WTC11 (cell line): ENCODE results near the gene EML6. TPM values are rescaled to one million over a fixed set of nuclear protein-coding genes. Genes with fewer than 3 reads are reported as not detected.

Source experiments
- ATAC-seq: fragments of 200-7000 bp; cut with Tn5 transposase; 2 replicates; pipeline ENCODE4 v1.10.0; 2021; ENCODE audit warnings: mild to moderate bottlenecking, moderate library complexity
- CTCF ChIA-PET: fragments of 300-600 bp; sonication (Branson Sonifier 250); formaldehyde crosslinking; loops from one replicate; lab custom pipeline; 2021; ENCODE audit warnings: antibody characterized with exemption; lab: Charles Lee
- POLR2A ChIA-PET: fragments of 350-600 bp; sonication (Branson Sonifier 250); formaldehyde crosslinking; loops from one replicate; lab custom pipeline; 2021; ENCODE audit warnings: antibody characterized with exemption; lab: Charles Lee
- DNase-seq: peaks from one replicate; pipeline ENCODE4 v3.0.0; 2021; ENCODE audit warnings: low spot score
- H3K27ac Mint-ChIP-seq: 2 replicates; pipeline ENCODE4 v1.8.0; 2021; ENCODE audit warnings: mixed read lengths
- H3K27me3 Mint-ChIP-seq: 2 replicates; pipeline ENCODE4 v1.8.0; 2021; ENCODE audit warnings: low read depth, mild to moderate bottlenecking, moderate library complexity, mixed read lengths
- H3K36me3 Mint-ChIP-seq: 2 replicates; pipeline ENCODE4 v1.8.0; 2021; ENCODE audit warnings: mixed read lengths
- H3K4me1 Mint-ChIP-seq: 2 replicates; pipeline ENCODE4 v1.8.0; 2022; ENCODE audit warnings: mixed read lengths
- H3K4me3 Mint-ChIP-seq: 2 replicates; pipeline ENCODE4 v1.8.0; 2021; ENCODE audit warnings: mild to moderate bottlenecking, moderate library complexity, mixed read lengths
- H3K9me3 Mint-ChIP-seq: 2 replicates; pipeline ENCODE4 v1.8.0; 2021; ENCODE audit warnings: mixed read lengths
- ERG ChIP-seq: fragments of 250-450 bp; sonication (Bioruptor Pico); IDR thresholded peaks from 2 replicates; pipeline ENCODE4 v1.8.0; 2021; ENCODE audit warnings: mild to moderate bottlenecking
- GABPB1 ChIP-seq: sonication (generic); formaldehyde crosslinking; IDR thresholded peaks from 2 replicates; pipeline ENCODE4 v1.8.1; 2023; ENCODE audit warnings: mild to moderate bottlenecking, missing genetic modification reagents
- GRHL2 ChIP-seq: fragments of 250-450 bp; sonication (Bioruptor Pico); IDR thresholded peaks from 2 replicates; pipeline ENCODE4 v1.8.0; 2022; ENCODE audit warnings: mild to moderate bottlenecking, moderate library complexity; ENCODE audit not compliant: insufficient replicate concordance, severe bottlenecking
- NFATC4 ChIP-seq: fragments of 250-450 bp; sonication (Bioruptor Pico); IDR thresholded peaks from 2 replicates; pipeline ENCODE4 v1.9.0; 2021; ENCODE audit warnings: mild to moderate bottlenecking
- NR1H2 ChIP-seq: sonication (generic); formaldehyde crosslinking; IDR thresholded peaks from 2 replicates; pipeline ENCODE4 v1.9.0; 2021; ENCODE audit warnings: mild to moderate bottlenecking, moderate library complexity, missing genetic modification reagents
- SMAD3 ChIP-seq: sonication (generic); formaldehyde crosslinking; IDR thresholded peaks from 2 replicates; pipeline ENCODE4 v1.8.0; 2022; ENCODE audit warnings: missing genetic modification reagents, mild to moderate bottlenecking, borderline replicate concordance
- TCF7 ChIP-seq: sonication (generic); formaldehyde crosslinking; IDR thresholded peaks from 2 replicates; pipeline ENCODE4 v1.8.0; 2022; ENCODE audit warnings: mild to moderate bottlenecking, low read depth, missing genetic modification reagents, moderate library complexity
- TEAD4 ChIP-seq: sonication (generic); formaldehyde crosslinking; IDR thresholded peaks from 2 replicates; pipeline ENCODE4 v1.8.0; 2022; ENCODE audit warnings: mild to moderate bottlenecking, missing genetic modification reagents
- TP53 ChIP-seq: sonication (generic); formaldehyde crosslinking; IDR thresholded peaks from 2 replicates; pipeline ENCODE4 v1.8.1; 2023; ENCODE audit warnings: mild to moderate bottlenecking, missing genetic modification reagents
- ZNF138 ChIP-seq: sonication (generic); formaldehyde crosslinking; conservative IDR thresholded peaks from 2 replicates; pipeline ENCODE4 v1.8.1; 2022; ENCODE audit warnings: mild to moderate bottlenecking, moderate library complexity, missing genetic modification reagents
- ZNF416 ChIP-seq: fragments of 250-450 bp; sonication (Bioruptor Pico); IDR thresholded peaks from 2 replicates; pipeline ENCODE4 v1.9.0; 2021; ENCODE audit warnings: mild to moderate bottlenecking, inconsistent platforms
- total RNA-seq: library from RNA; stranded (reverse); gene quantifications from 3 replicates; pipeline ENCODE4 v1.2.3, GENCODE V29; 2021
- TF ChIP-seq, protein P1 (sequence below): sonication (generic); formaldehyde crosslinking; IDR thresholded peaks from 2 replicates; pipeline ENCODE4 v1.8.1; 2022; ENCODE audit warnings: low read depth, mild to moderate bottlenecking, moderate library complexity, missing genetic modification reagents, borderline replicate concordance
- TF ChIP-seq, protein P2 (sequence below): sonication (generic); formaldehyde crosslinking; IDR thresholded peaks from 2 replicates; pipeline ENCODE4 v1.8.1; 2022; ENCODE audit warnings: mild to moderate bottlenecking, moderate library complexity, missing genetic modification reagents
- TF ChIP-seq, protein P3 (sequence below): fragments of 250-450 bp; sonication (Bioruptor Pico); conservative IDR thresholded peaks from 2 replicates; pipeline ENCODE4 v1.9.0; 2021; ENCODE audit warnings: mild to moderate bottlenecking
- TF ChIP-seq, protein P4 (sequence below): sonication (generic); formaldehyde crosslinking; IDR thresholded peaks from 2 replicates; pipeline ENCODE4 v1.8.1; 2022; ENCODE audit warnings: mild to moderate bottlenecking, missing genetic modification reagents, moderate library complexity, borderline replicate concordance

The EML6 gene
- total RNA-seq, 1 experiment from 2014 or later = 2.1 TPM

DNA sequence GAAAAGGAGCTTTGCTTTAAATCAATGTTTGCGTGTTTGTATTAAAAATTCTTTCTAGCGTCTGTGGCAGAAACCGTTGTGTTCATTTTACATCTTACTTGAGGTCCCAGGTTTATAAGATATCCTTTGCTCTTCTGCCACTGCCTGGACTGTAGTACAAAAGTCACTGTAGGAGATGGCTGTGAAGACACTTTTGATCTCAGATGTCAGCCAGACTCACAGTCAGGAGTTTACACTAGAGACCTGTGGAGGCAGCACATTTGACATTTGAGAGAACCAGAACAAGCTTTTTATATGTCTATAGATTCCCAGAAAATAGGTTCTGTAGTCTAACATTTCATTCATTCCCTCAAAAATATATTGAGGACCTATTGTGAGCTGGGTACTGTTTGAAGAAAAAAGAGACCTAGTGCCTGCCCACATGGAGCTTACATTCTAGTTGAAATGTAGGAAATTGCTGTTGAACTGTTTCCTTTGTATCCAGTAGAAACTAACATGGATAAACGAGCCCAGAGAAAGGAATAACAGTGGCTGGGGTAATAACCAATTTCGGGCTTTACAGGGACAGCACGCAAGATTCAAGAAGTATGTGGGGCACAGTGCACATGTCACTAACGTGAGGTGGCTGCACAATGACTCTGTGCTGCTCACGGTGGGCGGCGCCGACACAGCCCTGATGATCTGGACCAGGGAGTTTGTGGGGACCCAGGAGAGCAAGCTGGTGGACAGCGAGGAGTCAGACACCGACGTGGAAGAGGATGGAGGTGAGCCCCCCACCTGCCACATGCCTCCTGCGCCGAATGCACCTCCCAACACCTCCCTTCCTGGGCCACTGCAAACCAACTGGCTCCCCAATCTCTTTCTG lies 204.5 kb downstream of the EML6 start (continued):
- TF ChIP-seq, protein P1, sequence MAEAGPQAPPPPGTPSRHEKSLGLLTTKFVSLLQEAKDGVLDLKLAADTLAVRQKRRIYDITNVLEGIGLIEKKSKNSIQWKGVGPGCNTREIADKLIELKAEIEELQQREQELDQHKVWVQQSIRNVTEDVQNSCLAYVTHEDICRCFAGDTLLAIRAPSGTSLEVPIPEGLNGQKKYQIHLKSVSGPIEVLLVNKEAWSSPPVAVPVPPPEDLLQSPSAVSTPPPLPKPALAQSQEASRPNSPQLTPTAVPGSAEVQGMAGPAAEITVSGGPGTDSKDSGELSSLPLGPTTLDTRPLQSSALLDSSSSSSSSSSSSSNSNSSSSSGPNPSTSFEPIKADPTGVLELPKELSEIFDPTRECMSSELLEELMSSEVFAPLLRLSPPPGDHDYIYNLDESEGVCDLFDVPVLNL = no peak
- no peak for TF ChIP-seq TP53 (CRISPR knock-in tag)

- no peaks in the 10 kb centered on the region for H3K27me3 Mint-ChIP-seq
- peaks cover 5% of the 10 kb centered on the region for H3K4me1 Mint-ChIP-seq
- CTCF ChIA-PET = no interaction called here
- DNase-seq (no peak), ATAC-seq (no peak)
- H3K4me3 Mint-ChIP-seq = no peak overlapping the region
- no peaks in the 10 kb centered on the region for H3K36me3 Mint-ChIP-seq
- H3K9me3 Mint-ChIP-seq = 0 out of 2 replicates have a peak, but pooled peaks cover 6% of the 10 kb centered on the region
- TF ChIP-seq GABPB1 (CRISPR knock-in tag) (no peak), NR1H2 (no peak), ERG (CRISPR knock-in tag) (no peak), SMAD3 (CRISPR knock-in tag) (no peak), ZNF416 (no peak), TCF7 (CRISPR knock-in tag) (no peak), NFATC4 (no peak), TEAD4 (CRISPR knock-in tag) (no peak), GRHL2 (CRISPR knock-in tag) (no peak), ZNF138 (CRISPR knock-in tag) (no peak)
- TF ChIP-seq, protein P2, sequence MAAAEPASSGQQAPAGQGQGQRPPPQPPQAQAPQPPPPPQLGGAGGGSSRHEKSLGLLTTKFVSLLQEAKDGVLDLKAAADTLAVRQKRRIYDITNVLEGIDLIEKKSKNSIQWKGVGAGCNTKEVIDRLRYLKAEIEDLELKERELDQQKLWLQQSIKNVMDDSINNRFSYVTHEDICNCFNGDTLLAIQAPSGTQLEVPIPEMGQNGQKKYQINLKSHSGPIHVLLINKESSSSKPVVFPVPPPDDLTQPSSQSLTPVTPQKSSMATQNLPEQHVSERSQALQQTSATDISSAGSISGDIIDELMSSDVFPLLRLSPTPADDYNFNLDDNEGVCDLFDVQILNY = no peak
- TF ChIP-seq, protein P3, sequence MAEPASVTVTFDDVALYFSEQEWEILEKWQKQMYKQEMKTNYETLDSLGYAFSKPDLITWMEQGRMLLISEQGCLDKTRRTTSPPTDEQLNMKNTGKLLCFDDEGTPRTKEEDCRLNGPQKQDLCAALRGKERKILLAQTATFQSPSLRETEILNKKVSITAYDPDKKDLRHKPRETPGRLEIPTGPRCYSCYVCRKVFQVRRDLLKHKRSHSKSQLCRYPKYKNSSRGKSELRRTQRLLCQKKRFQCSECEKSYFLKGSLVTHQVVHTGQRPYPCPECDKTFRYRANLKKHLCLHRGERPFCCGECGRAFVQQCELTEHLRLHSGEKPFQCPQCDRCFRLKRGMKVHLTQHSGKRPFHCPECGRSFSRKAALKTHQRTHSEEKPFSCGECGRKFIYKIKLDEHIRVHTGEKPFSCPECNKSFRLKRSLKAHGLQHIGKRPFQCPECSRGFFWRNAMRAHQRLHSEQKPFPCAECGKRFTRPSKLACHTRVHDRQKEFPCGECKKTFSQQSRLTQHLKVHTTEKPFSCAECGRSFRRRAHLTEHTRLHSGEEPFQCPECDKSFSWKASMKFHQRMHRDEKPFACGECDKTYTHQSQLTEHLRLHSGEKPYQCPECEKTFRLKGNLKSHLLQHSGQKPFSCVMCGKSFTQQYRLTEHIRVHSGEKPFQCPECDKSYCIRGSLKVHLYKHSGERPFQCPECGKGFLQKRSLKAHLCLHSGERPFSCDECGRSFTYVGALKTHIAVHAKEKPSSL (CRISPR knock-in tag) = no peak
- TF ChIP-seq, protein P1 = no peak
- POLR2A ChIA-PET = no interaction called here
- H3K27ac Mint-ChIP-seq = no peak overlapping the region
Measured at GRCh38 chr2:54928719-54929118, 205.3 kb downstream of the EML6 start.

DNA sequence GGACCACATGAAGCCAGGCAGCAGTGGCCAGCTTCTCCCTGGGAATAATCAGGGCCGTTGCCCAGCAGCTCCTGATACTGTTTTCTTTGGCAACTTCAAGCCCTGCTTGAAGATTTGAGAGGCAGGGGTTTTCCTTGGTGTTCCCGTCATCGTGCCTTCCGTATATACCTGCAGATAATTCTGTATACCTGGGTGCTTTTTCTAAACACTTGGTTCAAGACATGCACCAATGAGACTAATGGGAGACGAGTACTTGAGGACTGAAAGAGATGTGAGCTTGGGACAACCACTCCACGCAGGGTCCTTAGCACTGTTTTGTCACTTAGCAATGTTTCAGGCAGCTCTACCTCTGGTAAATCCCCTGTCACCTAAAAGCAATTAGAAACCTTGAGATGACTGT lies 208.0 kb downstream of the EML6 start:
- TF ChIP-seq, protein P4, sequence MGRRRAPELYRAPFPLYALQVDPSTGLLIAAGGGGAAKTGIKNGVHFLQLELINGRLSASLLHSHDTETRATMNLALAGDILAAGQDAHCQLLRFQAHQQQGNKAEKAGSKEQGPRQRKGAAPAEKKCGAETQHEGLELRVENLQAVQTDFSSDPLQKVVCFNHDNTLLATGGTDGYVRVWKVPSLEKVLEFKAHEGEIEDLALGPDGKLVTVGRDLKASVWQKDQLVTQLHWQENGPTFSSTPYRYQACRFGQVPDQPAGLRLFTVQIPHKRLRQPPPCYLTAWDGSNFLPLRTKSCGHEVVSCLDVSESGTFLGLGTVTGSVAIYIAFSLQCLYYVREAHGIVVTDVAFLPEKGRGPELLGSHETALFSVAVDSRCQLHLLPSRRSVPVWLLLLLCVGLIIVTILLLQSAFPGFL (CRISPR knock-in tag) = no peak
- no peak overlapping the region for H3K4me3 Mint-ChIP-seq

More for the DNA sequence above, 208.0 kb downstream of the EML6 start:
- Mint-ChIP-seq H3K9me3 (0 out of 2 replicates have a peak, but pooled peaks cover 6% of the 10 kb centered on the region), H3K4me1 (no peaks in the 10 kb centered on the region), H3K27ac (no peak overlapping the region), H3K27me3 (no peaks in the 10 kb centered on the region), H3K36me3 (no peaks in the 10 kb centered on the region)
- no peak for DNase-seq
- CTCF ChIA-PET = interaction anchor here (1.0 kb wide), 1 partner anchor 93 kb away, joined by 3 read pairs; no protein-coding TSS in a partner anchor
- POLR2A ChIA-PET = no interaction called here
- ATAC-seq = no peak
